ENCODE results near the gene RAB3IL1.

- TF ChIP-seq POLR2AphosphoS5 (IDR thresholded peaks at IDR 0.05; ENCODE audit: low read depth, low read length) (no peak), POLR2A (IDR thresholded peaks at IDR 0.05; ENCODE audit: low read depth, low read length) (no peak), TAF1 (IDR thresholded peaks at IDR 0.05; ENCODE audit: borderline replicate concordance, low read depth, low read length) (no peak)
Measured at GRCh38 chr11:61862714-61863547, 54.4 kb downstream of the RAB3IL1 start.
